ENCODE measurements around the gene CCDC148. TPM values are rescaled to one million over a fixed set of nuclear protein-coding genes. Genes with fewer than 3 reads are reported as not detected.
A peak's percentile ranks its signal among the peaks of the same experiment; 100 is the strongest.
"Not testable (repeated sequence)": the region's sequence is repeated elsewhere in the genome, so short reads cannot be mapped to it uniquely, and the experiment has no call there.

The CCDC148 gene
- total RNA-seq, 1 donor from 2014 or later, result 1.8 TPM

DNA sequence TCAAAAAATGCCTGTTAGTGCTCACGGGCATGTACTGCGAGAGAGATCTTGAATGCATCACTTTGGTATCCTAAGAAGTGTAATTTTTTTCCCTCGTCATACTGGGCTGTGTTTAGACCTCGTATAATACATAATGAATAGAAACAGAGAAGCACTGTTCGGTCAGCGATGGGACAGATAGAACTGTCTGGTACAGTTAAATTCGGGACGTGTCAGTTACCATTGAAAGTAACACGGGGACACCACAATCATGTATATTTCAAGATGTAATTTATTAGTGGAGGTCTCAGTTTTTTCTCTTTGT lies 2.0 kb upstream of the CCDC148 start:
- no peaks in the 10 kb centered on the region for H3K36me3 Mint-ChIP-seq (ENCODE audit: unreplicated experiment)
- H3K4me3 Mint-ChIP-seq (ENCODE audit: unreplicated experiment), result peak overlapping the region; percentile 94
- DNase-seq, result no peak
- H3K27me3 Mint-ChIP-seq (ENCODE audit: unreplicated experiment), result peaks cover 10% of the 10 kb centered on the region
- peaks cover 11% of the 10 kb centered on the region for H3K4me1 Mint-ChIP-seq (ENCODE audit: low read depth, unreplicated experiment)
- TF ChIP-seq, protein P1, sequence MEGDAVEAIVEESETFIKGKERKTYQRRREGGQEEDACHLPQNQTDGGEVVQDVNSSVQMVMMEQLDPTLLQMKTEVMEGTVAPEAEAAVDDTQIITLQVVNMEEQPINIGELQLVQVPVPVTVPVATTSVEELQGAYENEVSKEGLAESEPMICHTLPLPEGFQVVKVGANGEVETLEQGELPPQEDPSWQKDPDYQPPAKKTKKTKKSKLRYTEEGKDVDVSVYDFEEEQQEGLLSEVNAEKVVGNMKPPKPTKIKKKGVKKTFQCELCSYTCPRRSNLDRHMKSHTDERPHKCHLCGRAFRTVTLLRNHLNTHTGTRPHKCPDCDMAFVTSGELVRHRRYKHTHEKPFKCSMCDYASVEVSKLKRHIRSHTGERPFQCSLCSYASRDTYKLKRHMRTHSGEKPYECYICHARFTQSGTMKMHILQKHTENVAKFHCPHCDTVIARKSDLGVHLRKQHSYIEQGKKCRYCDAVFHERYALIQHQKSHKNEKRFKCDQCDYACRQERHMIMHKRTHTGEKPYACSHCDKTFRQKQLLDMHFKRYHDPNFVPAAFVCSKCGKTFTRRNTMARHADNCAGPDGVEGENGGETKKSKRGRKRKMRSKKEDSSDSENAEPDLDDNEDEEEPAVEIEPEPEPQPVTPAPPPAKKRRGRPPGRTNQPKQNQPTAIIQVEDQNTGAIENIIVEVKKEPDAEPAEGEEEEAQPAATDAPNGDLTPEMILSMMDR (IDR thresholded peaks at IDR 0.05; ENCODE audit: partially characterized antibody, unreplicated experiment), result no peak
- H3K27ac Mint-ChIP-seq (ENCODE audit: unreplicated experiment), result no peak overlapping the region
- peaks cover 8% of the 10 kb centered on the region for H3K9me3 Mint-ChIP-seq (ENCODE audit: unreplicated experiment)

- peaks cover 11% of the 10 kb centered on the region for H3K4me1 Mint-ChIP-seq (ENCODE audit: low read depth, unreplicated experiment)
- peaks cover 10% of the 10 kb centered on the region for H3K27me3 Mint-ChIP-seq (ENCODE audit: unreplicated experiment)
- DNase-seq, result peak; percentile 75
- no peaks in the 10 kb centered on the region for H3K36me3 Mint-ChIP-seq (ENCODE audit: unreplicated experiment)
- TF ChIP-seq, protein P1 (IDR thresholded peaks at IDR 0.05; ENCODE audit: partially characterized antibody, unreplicated experiment), result no peak
- peak overlapping the region; percentile 94 for H3K4me3 Mint-ChIP-seq (ENCODE audit: unreplicated experiment)
- peak overlapping the region; percentile 45 for H3K27ac Mint-ChIP-seq (ENCODE audit: unreplicated experiment)
- H3K9me3 Mint-ChIP-seq (ENCODE audit: unreplicated experiment), result peaks cover 8% of the 10 kb centered on the region
Measured at GRCh38 chr2:158457826-158458616, 1.5 kb upstream of the CCDC148 start.

GRCh38 chr2:158457092-158457825 lies 706 bp upstream of the CCDC148 start:
- Mint-ChIP-seq H3K27ac (ENCODE audit: unreplicated experiment) (no peak overlapping the region), H3K36me3 (ENCODE audit: unreplicated experiment) (no peaks in the 10 kb centered on the region), H3K27me3 (ENCODE audit: unreplicated experiment) (peaks cover 10% of the 10 kb centered on the region), H3K4me3 (ENCODE audit: unreplicated experiment) (peak overlapping the region; percentile 94), H3K4me1 (ENCODE audit: low read depth, unreplicated experiment) (peaks cover 11% of the 10 kb centered on the region), H3K9me3 (ENCODE audit: unreplicated experiment) (peaks cover 8% of the 10 kb centered on the region)
- peak; percentile 76 for DNase-seq
- TF ChIP-seq, protein P1 (IDR thresholded peaks at IDR 0.05; ENCODE audit: partially characterized antibody, unreplicated experiment), result no peak

- Mint-ChIP-seq H3K9me3 (ENCODE audit: unreplicated experiment) (peaks cover 1% of the 10 kb centered on the region), H3K27ac (ENCODE audit: unreplicated experiment) (no peak overlapping the region), H3K4me1 (ENCODE audit: low read depth, unreplicated experiment) (no peaks in the 10 kb centered on the region), H3K27me3 (ENCODE audit: unreplicated experiment) (no peaks in the 10 kb centered on the region), H3K36me3 (ENCODE audit: unreplicated experiment) (no peaks in the 10 kb centered on the region), H3K4me3 (ENCODE audit: unreplicated experiment) (no peak overlapping the region)
- DNase-seq, result no peak
- TF ChIP-seq, protein P1 (IDR thresholded peaks at IDR 0.05; ENCODE audit: partially characterized antibody, unreplicated experiment), result no peak
Measured at GRCh38 chr2:158443606-158444005, 12.9 kb downstream of the CCDC148 start.

- H3K36me3 Mint-ChIP-seq (ENCODE audit: unreplicated experiment); H3K27ac Mint-ChIP-seq (ENCODE audit: unreplicated experiment); H3K9me3 Mint-ChIP-seq (ENCODE audit: unreplicated experiment); DNase-seq; H3K27me3 Mint-ChIP-seq (ENCODE audit: unreplicated experiment); H3K4me1 Mint-ChIP-seq (ENCODE audit: low read depth, unreplicated experiment); H3K4me3 Mint-ChIP-seq (ENCODE audit: unreplicated experiment): not testable (repeated sequence)
Measured at GRCh38 chr2:158439062-158439461, 17.5 kb downstream of the CCDC148 start.

- not testable (repeated sequence) for H3K9me3 Mint-ChIP-seq (ENCODE audit: unreplicated experiment); H3K4me3 Mint-ChIP-seq (ENCODE audit: unreplicated experiment); H3K36me3 Mint-ChIP-seq (ENCODE audit: unreplicated experiment); H3K4me1 Mint-ChIP-seq (ENCODE audit: low read depth, unreplicated experiment); H3K27ac Mint-ChIP-seq (ENCODE audit: unreplicated experiment); DNase-seq; H3K27me3 Mint-ChIP-seq (ENCODE audit: unreplicated experiment)
Measured at GRCh38 chr2:158433716-158434115, 22.8 kb downstream of the CCDC148 start.

Measured in glutamatergic neuron (in vitro differentiated cells).